H1 (cell line): ENCODE measurements around the gene TFPI2. TPM values are rescaled to one million over a fixed set of nuclear protein-coding genes. Genes with fewer than 3 reads are reported as not detected.

Experiments used
- CTCF ChIA-PET: fragments of 300-600 bp; sonication (Branson Sonifier 250); formaldehyde crosslinking; loops from one replicate; lab custom pipeline; 2021; ENCODE audit not compliant: partially characterized antibody; lab: Charles Lee
- POLR2A ChIA-PET: fragments of 300-600 bp; sonication (Branson Sonifier 250); formaldehyde crosslinking; loops from one replicate; lab custom pipeline; 2021; ENCODE audit warnings: inconsistent platforms; ENCODE audit not compliant: partially characterized antibody; lab: Charles Lee
- DNase-seq, 2 experiments: peaks; one replicate each; pipeline versions ENCODE4 v3.0.0 to v3.0.0-alpha.2; 2010 to 2022; ENCODE audit warnings: low spot score in 2 of 2, low read depth in 1 of 2, mixed read lengths in 1 of 2
- FAIRE-seq: peaks from 2 replicates; lab custom pipeline; 2011; peaks lifted over from hg19 to GRCh38; lab: Jason Lieb, UNC
- H2AFZ ChIP-seq: 2 replicates; pipeline ENCODE4 v1.8.1; 2012; ENCODE audit warnings: low read length, inconsistent platforms
- H2AK5ac ChIP-seq: 2 replicates; pipeline ENCODE4 v1.6.1; 2013; ENCODE audit warnings: low read depth, low read length
- H2BK120ac ChIP-seq: replicated peaks from 2 replicates; pipeline ENCODE3; 2013; ENCODE audit warnings: low read depth, low read length, inconsistent platforms
- H2BK12ac ChIP-seq: 2 replicates; pipeline ENCODE4 v1.6.1; 2013; ENCODE audit warnings: low read depth, low read length
- H2BK15ac ChIP-seq: 2 replicates; pipeline ENCODE4 v1.6.1; 2013; ENCODE audit warnings: low read length
- H2BK20ac ChIP-seq: 2 replicates; pipeline ENCODE4 v1.6.1; 2013; ENCODE audit warnings: low read length
- H2BK5ac ChIP-seq: 2 replicates; pipeline ENCODE4 v1.6.1; 2013; ENCODE audit warnings: low read depth, low read length
- H3K14ac ChIP-seq: 2 replicates; pipeline ENCODE4 v1.6.1; 2013; ENCODE audit warnings: inconsistent platforms; ENCODE audit not compliant: insufficient read length
- H3K18ac ChIP-seq: 2 replicates; pipeline ENCODE4 v1.6.1; 2013; ENCODE audit warnings: low read length; ENCODE audit errors: extremely low read depth
- H3K23ac ChIP-seq: 2 replicates; pipeline ENCODE4 v1.6.1; 2013; ENCODE audit warnings: inconsistent platforms; ENCODE audit not compliant: insufficient read length
- H3K23me2 ChIP-seq: 2 replicates; pipeline ENCODE4 v1.6.1; 2013; ENCODE audit warnings: low read depth, low read length
- H3K27ac ChIP-seq: 2 replicates; pipeline ENCODE4 v1.6.1; 2011; ENCODE audit warnings: low read depth, low read length, inconsistent platforms
- H3K27me3 ChIP-seq, 4 experiments: replicated peaks in 1 of 4; 1 replicate in 1 of 4; 2 replicates in 3 of 4; pipeline versions ENCODE4 v1.6.1 to v1.8.1; 2011 to 2013; ENCODE audit warnings: low read length in 3 of 4, mild to moderate bottlenecking in 3 of 4, inconsistent platforms in 2 of 4, mixed read lengths in 2 of 4, moderate library complexity in 1 of 4; ENCODE audit not compliant: control insufficient read depth in 3 of 4, insufficient read depth in 3 of 4; ENCODE audit errors: extremely low read depth in 1 of 4
- H3K36me3 ChIP-seq, 4 experiments: 2 replicates each; pipeline versions ENCODE4 v1.6.1 to v1.8.1; 2011 to 2013; ENCODE audit warnings: mild to moderate bottlenecking in 4 of 4, low read length in 3 of 4, moderate library complexity in 2 of 4, control low read depth in 1 of 4, inconsistent platforms in 1 of 4; ENCODE audit not compliant: insufficient read depth in 4 of 4, control insufficient read depth in 2 of 4
- H3K4ac ChIP-seq: replicated peaks from 2 replicates; pipeline ENCODE3; 2013; ENCODE audit warnings: low read length, low read depth, mixed read lengths, inconsistent platforms; ENCODE audit not compliant: insufficient read length
- H3K4me1 ChIP-seq, 4 experiments: replicated peaks in 1 of 4; 1 replicate in 1 of 4; 2 replicates in 3 of 4; pipeline versions ENCODE4 v1.6.1 to v1.8.1; 2011 to 2013; ENCODE audit warnings: low read length in 3 of 4, inconsistent platforms in 2 of 4, mixed read lengths in 1 of 4; ENCODE audit not compliant: insufficient read depth in 4 of 4, control insufficient read depth in 3 of 4
- H3K4me2 ChIP-seq, 2 experiments: 2 replicates each; pipeline versions ENCODE4 v1.6.1 to v1.8.1; 2011 to 2013; ENCODE audit warnings: low read depth in 2 of 2, low read length in 2 of 2, control low read depth in 1 of 2, inconsistent platforms in 1 of 2, mild to moderate bottlenecking in 1 of 2; ENCODE audit not compliant: insufficient read depth in 1 of 2
- H3K4me3 ChIP-seq, 4 experiments: fragments of 200-600, 300-600 bp in 1 of 4; sonication (generic), shearing (Covaris generic), sonication (Bioruptor Twin) in 1 of 4; 2 replicates each; pipeline versions ENCODE4 v1.5.1 to v1.8.1; 2011 to 2016; ENCODE audit warnings: low read length in 4 of 4, low read depth in 3 of 4, control low read depth in 2 of 4, inconsistent platforms in 2 of 4, mild to moderate bottlenecking in 2 of 4, mixed read lengths in 1 of 4, moderate library complexity in 1 of 4; ENCODE audit not compliant: insufficient read depth in 2 of 4; ENCODE audit errors: extremely low read depth in 1 of 4
- H3K56ac ChIP-seq: replicated peaks from 2 replicates; pipeline ENCODE3; 2013; ENCODE audit warnings: low read depth, mild to moderate bottlenecking, mixed read lengths, low read length, inconsistent platforms; ENCODE audit not compliant: insufficient read length
- H3K79me1 ChIP-seq: 2 replicates; pipeline ENCODE4 v1.6.1; 2013; ENCODE audit warnings: low read depth, low read length, control low read depth
- H3K79me2 ChIP-seq, 2 experiments: 2 replicates each; pipeline versions ENCODE4 v1.6.1 to v1.8.1; 2012 to 2013; ENCODE audit warnings: low read length in 2 of 2, mild to moderate bottlenecking in 2 of 2, inconsistent platforms in 1 of 2; ENCODE audit not compliant: insufficient read depth in 2 of 2, control insufficient read depth in 1 of 2
- H3K9ac ChIP-seq, 4 experiments: replicated peaks in 1 of 4; 1 replicate in 1 of 4; 2 replicates in 3 of 4; pipeline versions ENCODE4 v1.6.1 to v1.8.1; 2011 to 2013; ENCODE audit warnings: low read depth in 3 of 4, low read length in 3 of 4, control low read depth in 2 of 4, mild to moderate bottlenecking in 2 of 4, moderate library complexity in 2 of 4, inconsistent platforms in 1 of 4; ENCODE audit errors: extremely low read depth in 1 of 4
- H3K9me3 ChIP-seq, 2 experiments: 2 replicates each; pipeline versions ENCODE4 v1.6.1 to v1.8.1; 2012 to 2013; ENCODE audit warnings: mild to moderate bottlenecking in 2 of 2, moderate library complexity in 2 of 2, control low read depth in 1 of 2, inconsistent platforms in 1 of 2, low read depth in 1 of 2, low read length in 1 of 2, mixed read lengths in 1 of 2; ENCODE audit not compliant: insufficient read depth in 2 of 2
- H4K20me1 ChIP-seq, 2 experiments: replicated peaks in 1 of 2; 2 replicates each; pipeline versions ENCODE3 to v1.8.1; 2011 to 2013; ENCODE audit warnings: inconsistent platforms in 2 of 2, low read length in 2 of 2, mild to moderate bottlenecking in 1 of 2; ENCODE audit not compliant: insufficient read depth in 2 of 2, control insufficient read depth in 1 of 2
- H4K5ac ChIP-seq: 2 replicates; pipeline ENCODE4 v1.6.1; 2013; ENCODE audit warnings: low read length, low read depth, mixed read lengths, inconsistent platforms; ENCODE audit not compliant: insufficient read length
- H4K8ac ChIP-seq: 2 replicates; pipeline ENCODE4 v1.8.0; 2013; ENCODE audit warnings: mild to moderate bottlenecking, moderate library complexity, low read length, inconsistent platforms; ENCODE audit not compliant: insufficient read depth; ENCODE audit errors: extremely low read depth
- H4K91ac ChIP-seq: replicated peaks from 2 replicates; pipeline ENCODE3; 2013; ENCODE audit warnings: low read length, mixed read lengths, inconsistent platforms; ENCODE audit not compliant: insufficient read length
- ASH2L ChIP-seq: fragments of 200-600, 300-600 bp; sonication (generic); IDR thresholded peaks from one replicate; pipeline ENCODE4 v1.7.1; 2017; ENCODE audit warnings: low read length
- ATF2 ChIP-seq: IDR thresholded peaks from 2 replicates; pipeline ENCODE4 v1.6.1; 2012; ENCODE audit warnings: low read length, inconsistent platforms
- BACH1 ChIP-seq: IDR thresholded peaks from 2 replicates; pipeline ENCODE4 v1.6.1; 2012; ENCODE audit warnings: low read length, improper control_type of control experiment
- CEBPB ChIP-seq: IDR thresholded peaks from 2 replicates; pipeline ENCODE4 v1.6.1; 2012; ENCODE audit warnings: low read depth, low read length
- CTBP2 ChIP-seq: IDR thresholded peaks from 2 replicates; pipeline ENCODE4 v1.7.0; 2011; ENCODE audit warnings: borderline replicate concordance, mild to moderate bottlenecking, moderate library complexity, mixed read lengths, low read length; ENCODE audit not compliant: insufficient read depth, insufficient read length
- EZH2 ChIP-seq: fragments of 200-600 bp; sonication (generic); IDR thresholded peaks from 2 replicates; pipeline ENCODE4 v1.7.1; 2012; ENCODE audit warnings: low read depth, mild to moderate bottlenecking, moderate library complexity, low read length, inconsistent platforms; ENCODE audit not compliant: severe bottlenecking
- NRF1 ChIP-seq: IDR thresholded peaks from 2 replicates; pipeline ENCODE4 v1.6.1; 2011; ENCODE audit warnings: mild to moderate bottlenecking, low read depth, low read length, improper control_type of control experiment
- SIRT6 ChIP-seq: IDR thresholded peaks from one replicate; pipeline ENCODE4 v1.7.1; 2012; ENCODE audit warnings: low read length, inconsistent platforms
- SUZ12 ChIP-seq: fragments of 200-600 bp; sonication (generic); IDR thresholded peaks from 2 replicates; pipeline ENCODE4 v1.6.1; 2012; ENCODE audit warnings: mild to moderate bottlenecking, inconsistent platforms, low read length, moderate library complexity, mixed read lengths
- TAF1 ChIP-seq: IDR thresholded peaks from 2 replicates; pipeline ENCODE4 v1.6.1; 2011; ENCODE audit warnings: mild to moderate bottlenecking, low read depth, low read length
- ZNF274 ChIP-seq: IDR thresholded peaks from 2 replicates; pipeline ENCODE4 v1.7.0; 2012; ENCODE audit warnings: low read length, borderline replicate concordance; ENCODE audit errors: extremely low read depth
- WGBS, 2 experiments: shearing (Covaris generic) in 1 of 2; methylation state at CpG; one replicate each; pipeline versions ENCODE4 v1.1.6 to v1.1.7; 2013 to 2015; ENCODE audit warnings: low lambda C conversion rate in 2 of 2, mixed read lengths in 2 of 2, inconsistent platforms in 1 of 2, low coverage in 1 of 2, missing lambda C conversion rate in 1 of 2; ENCODE audit not compliant: insufficient replicate concordance in 2 of 2, insufficient coverage in 1 of 2, insufficient read length in 1 of 2; ENCODE audit errors: extremely low coverage in 1 of 2, missing lambda C conversion rate in 1 of 2; 5-methylcytosine and 5-hydroxymethylcytosine counted together
- polyA plus RNA-seq, 7 experiments: library from polyadenylated mRNA; depleted of rRNA in 3 of 7; stranded (reverse) in 5 of 7; unstranded in 2 of 7; fragments of >200 nt in 5 of 7; fragments of 200-250 nt in 2 of 7; gene quantifications; 1 replicate in 5 of 7; 2 replicates in 1 of 7; 4 replicates in 1 of 7; pipeline versions ENCODE4 v1.2.1 to v1.2.3, GENCODE V29; 2011 to 2013; ENCODE audit warnings: missing spikeins in 2 of 7, mixed read lengths in 2 of 7
- total RNA-seq: library from RNA; stranded (reverse); fragmentation: NEBNext Ultra II Directional; extraction: Animal tissue kit (Norgen Biotek cat#: 25700); gene quantifications from 2 replicates; pipeline ENCODE4 v1.2.1, GENCODE V29; 2021

TFPI2 gene
- total and polyA plus RNA-seq, 2 of the 8 experiments (the other 6 are each of a cell fraction or from before 2014, with no cell fraction given): 6.8 to 8.9 TPM

- no peak overlapping the region for H2BK120ac ChIP-seq
- H3K23me2 ChIP-seq: no peaks in the 10 kb centered on the region; the same call in 1 of the 2 replicates
- H4K8ac ChIP-seq: no peak overlapping the region
- peaks cover 0 to 1% (median 0%) of the 10 kb centered on the region in 4 experiments; a peak in 1 of 7 replicates for H3K27me3 ChIP-seq
- H3K27ac ChIP-seq: no peak overlapping the region
- no peaks in the 10 kb centered on the region for H3K9me3 ChIP-seq
- no peaks in the 10 kb centered on the region for H3K4me1 ChIP-seq
- WGBS, 2 experiments: 88% methylated on average over 1 of the region's 1 CpG; no CpG with 5 or more reads in 1 of the 2 experiments
- H3K14ac ChIP-seq: no peak overlapping the region
- no peak overlapping the region for H3K9ac ChIP-seq
- no peak overlapping the region for H3K4me3 ChIP-seq
- H3K79me1 ChIP-seq: no peaks in the 10 kb centered on the region
- H2AK5ac ChIP-seq: no peak overlapping the region
- H3K36me3 ChIP-seq: no peaks in the 10 kb centered on the region
- no peaks in the 10 kb centered on the region for H3K79me2 ChIP-seq
- no peak overlapping the region for H2BK12ac ChIP-seq
- H2AFZ ChIP-seq: no peak overlapping the region
- no peak overlapping the region for H3K4ac ChIP-seq
- H2BK15ac ChIP-seq: no peak overlapping the region
- H3K23ac ChIP-seq: no peak overlapping the region
- no peaks in the 10 kb centered on the region for H4K20me1 ChIP-seq
- H2BK20ac ChIP-seq: no peak overlapping the region
- H3K56ac ChIP-seq: no peak overlapping the region
- no peak overlapping the region for H3K18ac ChIP-seq
- ChIA-PET CTCF (no interaction called here), POLR2A (no interaction called here)
- no peak overlapping the region for H4K91ac ChIP-seq
- no peak overlapping the region for H4K5ac ChIP-seq
- H3K4me2 ChIP-seq: no peak overlapping the region
- no peak overlapping the region for H2BK5ac ChIP-seq
- TF ChIP-seq SUZ12: no peak
- TF ChIP-seq CEBPB: no peak
- no peak for TF ChIP-seq CTBP2
- TF ChIP-seq ZNF274: no peak
- no peak for TF ChIP-seq EZH2
- no peak for TF ChIP-seq TAF1
- no peak for TF ChIP-seq NRF1
- TF ChIP-seq BACH1: no peak
- TF ChIP-seq SIRT6: no peak
- no peak for TF ChIP-seq ATF2
- no peak for TF ChIP-seq ASH2L
- DNase-seq (no peak), FAIRE-seq (no peak)
Measured at GRCh38 chr7:93937818-93938217, 47.3 kb upstream of the TFPI2 start.
